Retina (tissue), 1 donor: Measurements from ENCODE around the gene ICOS.
"Not testable (repeated sequence)": the region's sequence is repeated elsewhere in the genome, so short reads cannot be mapped to it uniquely, and the experiment has no call there.

Source experiments
- DNase-seq: peaks from one replicate; pipeline ENCODE4 v3.0.0-alpha.2; 2016

ICOS gene

DNA sequence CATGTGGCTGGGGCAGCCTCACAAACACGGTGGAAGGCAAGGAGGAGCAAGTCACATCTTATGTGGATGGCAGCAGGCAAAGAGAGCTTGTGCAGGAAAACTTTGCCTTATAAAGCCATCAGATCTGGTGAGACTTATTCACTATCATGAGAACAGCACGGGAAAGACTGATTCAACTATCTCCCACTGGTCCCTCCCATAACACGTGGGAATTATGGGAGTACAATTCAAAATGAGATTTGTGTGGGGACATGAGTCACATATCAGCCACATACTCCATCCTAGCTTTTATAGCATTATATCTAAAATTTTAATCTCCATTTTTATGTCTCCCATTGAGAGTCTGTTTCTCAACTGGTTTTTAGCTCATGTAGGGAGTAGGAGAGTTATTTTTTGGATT, 45.7 kb downstream of the ICOS start:
- DNase-seq, result no peak

DNA sequence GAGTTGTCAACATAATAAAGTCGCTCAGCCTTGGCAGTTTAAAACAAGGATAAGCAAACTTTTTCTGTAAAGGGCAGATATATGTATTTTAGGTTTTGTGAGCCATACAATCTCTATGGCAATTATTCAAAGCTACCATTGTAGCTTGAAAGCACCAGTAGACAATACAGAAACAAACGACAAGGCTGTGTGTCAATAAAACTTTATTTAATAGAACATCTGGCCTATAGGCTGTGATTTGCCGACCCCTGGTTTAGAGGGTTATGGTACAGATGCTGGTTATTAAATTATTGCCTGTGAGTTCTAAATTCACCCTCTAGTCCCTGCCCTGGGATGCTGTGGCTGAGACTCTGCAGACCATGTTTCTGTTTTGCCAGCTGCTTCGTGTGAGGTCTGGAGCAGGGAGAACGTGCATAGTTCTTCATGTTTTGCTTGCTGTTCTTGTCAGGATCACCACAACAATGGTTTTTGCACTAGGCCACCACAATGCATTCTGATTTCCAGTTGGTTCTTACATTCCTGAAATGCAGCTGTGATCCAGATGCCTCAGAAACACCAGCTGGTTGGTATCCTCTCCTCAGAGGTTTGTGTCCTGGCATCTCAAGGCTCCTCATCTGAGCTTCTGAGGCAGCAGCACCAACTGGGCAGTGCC, 46.6 kb downstream of the ICOS start:
- DNase-seq, result no peak

DNA sequence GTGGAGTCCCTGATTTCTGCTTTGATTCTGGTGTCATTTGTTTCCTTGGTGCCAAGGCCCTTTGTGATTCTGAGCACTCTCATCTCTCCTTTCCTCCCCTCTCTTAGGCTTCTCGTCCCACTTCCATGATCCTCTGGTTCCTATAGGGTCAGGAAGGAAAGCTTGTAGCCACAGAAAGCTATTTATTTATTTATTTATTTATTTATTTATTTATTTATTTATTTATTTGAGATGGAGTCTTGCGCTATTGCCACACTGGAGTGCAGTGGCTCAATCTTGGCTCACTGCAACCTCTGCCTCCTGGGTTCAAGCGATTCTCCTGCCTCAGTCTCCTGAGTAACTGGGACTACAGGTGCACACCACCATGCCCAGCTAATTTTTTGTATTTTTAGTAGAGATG, 49.4 kb downstream of the ICOS start:
- DNase-seq, result not testable (repeated sequence)

DNA sequence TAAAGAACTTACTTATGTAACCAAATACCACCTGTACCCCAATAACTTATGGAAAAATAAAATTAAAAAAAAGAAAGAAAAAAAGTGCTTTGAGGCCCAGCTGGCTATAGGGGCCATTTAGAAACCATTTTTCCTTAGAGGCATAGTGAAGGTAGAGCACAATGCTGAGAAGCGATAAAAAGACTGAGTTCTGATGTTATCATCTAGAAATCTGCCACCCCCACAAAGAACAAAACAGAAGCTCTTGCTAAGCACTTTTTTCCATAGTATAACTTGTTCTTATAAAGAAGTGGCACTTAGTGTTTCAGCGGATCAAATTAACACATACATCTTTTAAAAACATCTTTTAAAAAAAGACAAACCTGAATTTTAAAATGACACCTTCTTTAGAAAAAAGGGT, 51.4 kb downstream of the ICOS start:
- DNase-seq, result no peak

DNA sequence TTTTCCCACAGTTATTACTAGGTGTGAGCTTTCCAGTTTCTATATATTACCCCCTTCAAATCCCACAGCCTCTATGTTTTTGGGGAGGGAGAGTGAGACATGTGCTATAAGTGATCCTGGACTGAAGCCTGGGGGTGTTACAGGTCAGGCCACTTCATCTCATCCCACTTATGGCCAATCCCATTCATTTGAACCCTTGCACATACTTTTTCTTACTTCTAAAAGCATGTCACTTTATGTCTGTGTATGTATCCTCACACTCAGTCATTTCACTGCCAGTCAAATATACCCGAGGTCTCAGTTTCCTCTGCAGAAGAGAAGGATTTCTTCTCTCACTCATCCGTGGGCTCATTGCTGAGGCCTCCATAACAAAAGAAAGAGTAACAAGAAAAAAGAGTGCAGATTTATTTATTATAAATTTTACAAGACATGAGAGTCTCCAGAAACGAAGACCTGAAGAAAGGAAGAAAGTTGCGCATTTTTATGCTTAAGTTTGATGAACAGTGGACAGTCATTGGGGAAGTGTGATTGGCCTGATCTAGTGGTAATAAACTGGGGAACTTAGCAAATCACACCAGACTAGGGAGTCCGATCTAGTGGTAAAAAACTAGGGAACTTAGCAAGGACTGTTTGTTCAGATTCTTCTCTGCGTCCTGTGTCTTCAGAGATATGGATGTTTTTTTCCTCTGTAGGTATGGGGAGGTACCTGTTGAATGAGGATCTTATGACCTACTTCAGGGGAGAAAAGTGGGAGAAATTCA, 52.1 kb downstream of the ICOS start:
- no peak for DNase-seq

DNA sequence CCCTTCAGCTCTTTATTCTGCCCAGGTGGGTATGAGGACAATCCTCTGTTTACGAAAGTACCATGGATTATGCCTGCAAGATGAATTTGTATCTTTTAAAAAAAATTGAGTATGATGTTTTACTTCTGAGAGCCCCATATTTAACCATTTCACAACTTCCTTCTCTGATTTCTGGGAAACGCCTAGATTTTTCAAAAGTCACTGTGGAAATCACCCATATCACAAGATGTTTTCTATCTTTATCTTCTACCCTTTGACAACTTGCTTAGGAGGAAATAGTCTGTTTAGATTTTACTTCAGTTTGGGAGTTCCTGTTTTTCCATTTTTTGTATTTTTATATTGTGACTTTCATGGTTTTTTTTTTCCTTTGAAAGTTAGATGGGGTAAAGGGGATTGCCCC, 53.0 kb downstream of the ICOS start:
- DNase-seq, result no peak

DNA sequence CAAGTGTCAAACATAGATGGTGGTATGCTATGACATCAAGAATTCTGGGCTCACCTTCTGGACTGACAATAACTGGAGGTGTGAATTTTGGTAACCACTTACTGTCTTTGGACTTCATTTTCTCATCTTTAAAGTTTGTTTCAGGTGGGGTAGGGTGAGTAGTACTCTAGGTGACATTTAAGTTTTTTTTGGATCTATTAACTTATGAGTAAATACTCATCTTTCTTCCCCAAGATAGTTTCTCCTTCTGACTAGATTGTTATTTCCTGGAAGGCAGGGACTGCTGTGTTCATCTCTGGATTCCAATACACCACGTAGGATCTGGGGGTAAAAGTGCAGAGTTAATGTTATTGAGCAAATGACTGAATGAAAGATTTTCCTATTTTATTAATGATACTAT, 55.9 kb downstream of the ICOS start:
- no peak for DNase-seq

DNA sequence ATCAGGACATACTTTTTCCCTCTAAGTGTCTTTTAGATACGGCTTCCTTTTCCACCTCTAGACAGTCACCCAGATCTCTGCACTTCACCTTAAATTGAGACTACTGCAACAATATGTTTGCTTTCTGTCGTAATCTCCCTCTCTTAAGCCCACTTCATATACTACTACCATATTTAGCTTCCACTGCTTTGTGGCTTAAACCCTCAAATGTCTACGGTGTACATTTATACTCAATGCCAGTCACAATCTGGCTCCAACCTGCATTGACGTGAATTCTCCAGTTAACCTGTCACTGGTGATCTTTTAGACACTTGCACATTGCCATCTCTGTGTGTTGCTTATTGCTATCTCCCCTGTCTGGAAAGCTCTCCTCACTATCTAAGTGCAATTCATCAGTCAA, 56.4 kb downstream of the ICOS start:
- DNase-seq, result no peak

DNA sequence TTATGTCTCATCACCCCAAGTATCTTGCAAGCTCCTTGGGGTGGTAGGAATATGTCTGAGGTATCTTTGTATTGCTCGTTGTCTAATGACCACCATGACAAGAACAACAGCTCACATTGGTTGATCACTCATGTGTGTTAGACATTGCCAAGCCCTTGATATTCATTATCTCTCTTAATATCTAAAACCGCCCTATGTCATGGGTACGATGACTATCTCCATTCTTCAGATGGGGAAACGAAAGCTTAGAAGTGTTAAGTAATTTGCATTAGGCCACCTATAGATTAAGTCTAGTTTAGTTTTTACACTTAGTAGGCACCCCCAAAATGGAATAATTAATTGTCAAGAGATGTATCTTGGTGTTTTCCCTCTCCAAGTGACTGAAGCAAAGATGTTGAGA, 57.0 kb downstream of the ICOS start:
- no peak for DNase-seq

DNA sequence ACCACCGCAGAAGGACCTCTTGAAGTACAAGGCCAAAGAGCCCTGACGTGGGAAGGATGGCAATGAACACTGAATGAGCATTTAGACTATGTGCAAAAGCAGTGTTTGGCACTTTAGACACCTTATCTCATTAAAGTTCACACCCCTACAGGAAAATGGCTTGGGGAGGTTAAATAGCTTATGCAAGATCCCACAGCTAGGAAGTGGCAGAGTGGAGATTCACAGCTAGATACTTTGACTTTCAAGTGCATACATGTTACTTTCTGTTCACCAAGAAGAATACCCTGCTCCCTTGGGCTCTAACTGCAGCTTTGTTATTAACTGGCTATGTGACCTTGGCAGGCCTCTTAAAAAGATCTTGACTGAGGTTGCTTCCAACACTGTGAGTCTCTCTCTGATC, 58.2 kb downstream of the ICOS start:
- no peak for DNase-seq

DNA sequence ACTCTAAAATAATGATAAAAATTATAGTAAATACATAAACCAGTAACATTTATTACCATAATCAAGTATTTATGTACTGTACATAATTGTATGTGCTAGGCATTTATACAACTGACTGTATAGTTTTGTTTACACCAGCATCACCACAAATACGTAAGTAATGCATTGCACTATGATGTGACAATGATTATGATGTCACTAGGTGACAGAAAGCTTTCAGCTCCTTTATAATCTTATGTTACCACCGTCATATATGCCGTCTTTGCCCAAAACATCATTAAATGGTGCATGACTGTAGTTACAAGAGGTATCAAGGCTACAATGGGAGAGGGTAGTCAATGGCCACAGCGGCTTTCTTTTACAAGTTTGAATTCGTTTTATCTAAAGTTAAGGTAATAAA, 60.1 kb downstream of the ICOS start:
- no peak for DNase-seq

DNA sequence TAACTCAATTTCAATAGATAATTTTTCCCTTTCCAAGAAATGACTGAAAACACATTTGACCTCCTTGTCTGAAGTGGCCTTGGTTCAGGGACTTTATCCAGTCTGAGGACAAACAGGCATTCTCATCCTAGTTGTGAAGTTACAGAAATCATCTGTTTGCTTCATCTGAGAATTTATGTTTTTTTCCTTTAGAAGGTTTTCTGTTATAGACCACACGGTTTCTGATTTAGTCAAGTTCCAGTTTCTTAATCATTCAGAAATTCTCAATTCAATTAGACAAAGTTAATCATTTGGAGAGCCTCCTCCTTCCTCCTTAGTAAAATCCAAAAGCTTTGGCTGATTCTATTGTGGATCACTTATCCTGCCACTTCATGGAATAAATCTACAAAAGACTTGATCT, 60.9 kb downstream of the ICOS start:
- no peak for DNase-seq

DNA sequence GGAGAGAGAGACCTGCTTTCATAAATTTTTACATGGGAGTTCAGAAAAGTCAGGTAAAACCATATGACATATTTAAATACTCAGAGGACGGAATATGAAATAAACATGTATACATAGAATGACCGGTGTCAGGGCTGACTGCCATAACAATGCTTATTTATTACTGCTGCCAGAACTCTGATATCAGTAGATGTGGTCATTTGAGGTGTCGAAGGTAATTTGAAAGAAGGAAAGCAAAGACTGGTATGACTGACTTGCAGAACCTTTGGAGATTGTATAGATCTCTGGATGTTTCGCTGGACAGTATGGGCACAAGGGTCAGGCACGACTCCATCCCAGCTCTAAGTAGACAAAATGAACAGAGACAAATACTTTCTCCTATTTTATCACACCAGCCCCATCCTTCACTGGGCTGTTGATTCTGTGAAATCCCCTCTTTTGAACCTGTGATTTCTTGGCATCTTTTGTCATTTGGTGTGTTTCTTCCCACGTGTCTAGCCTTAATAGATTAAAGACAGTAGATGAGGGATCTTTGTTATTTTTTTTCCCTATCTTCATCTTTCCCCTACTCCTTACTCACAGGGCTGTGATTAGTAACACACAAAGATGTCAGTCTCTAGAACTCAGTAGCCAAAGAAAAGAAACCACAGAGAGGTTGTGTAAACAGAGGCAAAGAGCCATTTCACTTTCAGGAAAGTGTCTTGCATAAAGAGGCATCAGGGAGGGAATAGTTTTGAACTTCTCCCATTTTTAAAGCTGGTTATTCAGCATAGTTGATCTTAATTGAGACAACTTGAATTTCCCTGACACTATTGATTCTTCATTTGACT, 61.6 kb downstream of the ICOS start:
- no peak for DNase-seq

DNA sequence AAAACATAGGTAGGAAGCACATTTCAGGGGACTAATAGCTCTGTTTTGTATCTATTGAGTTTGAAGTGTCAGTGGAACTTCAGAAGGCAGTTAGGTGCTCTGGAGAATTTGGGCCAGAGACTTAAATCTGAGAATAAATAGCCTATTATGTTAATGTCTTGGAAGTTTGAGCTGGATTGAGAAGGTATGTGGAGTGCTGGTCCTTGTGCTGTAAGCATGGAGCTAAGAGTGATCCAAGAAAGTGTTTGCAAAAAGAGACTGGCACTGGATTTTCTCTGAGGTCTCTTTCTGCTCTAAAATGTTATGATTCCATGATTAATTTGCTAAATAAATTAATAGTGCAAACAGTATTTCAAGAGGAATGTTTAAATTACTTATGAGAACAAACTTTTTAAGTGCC, 63.3 kb downstream of the ICOS start:
- DNase-seq, result no peak

DNA sequence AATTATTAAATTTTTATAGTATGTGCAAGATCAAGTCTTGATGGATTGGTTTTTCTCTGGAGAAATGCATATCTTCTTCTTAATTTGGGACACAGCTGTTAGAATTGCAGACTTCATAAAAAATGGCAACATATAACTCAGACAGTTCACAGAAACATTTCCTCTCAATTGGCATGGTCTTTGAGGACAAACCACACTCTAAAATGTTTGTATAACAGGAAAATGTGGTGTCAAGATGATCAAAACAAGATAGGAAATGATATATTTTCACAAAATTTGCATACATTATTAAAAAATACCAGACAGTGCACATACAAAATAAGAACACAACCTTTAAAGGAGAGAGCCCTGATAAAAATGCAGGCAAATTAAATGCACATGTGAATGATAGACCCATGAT, 63.9 kb downstream of the ICOS start:
- no peak for DNase-seq

DNA sequence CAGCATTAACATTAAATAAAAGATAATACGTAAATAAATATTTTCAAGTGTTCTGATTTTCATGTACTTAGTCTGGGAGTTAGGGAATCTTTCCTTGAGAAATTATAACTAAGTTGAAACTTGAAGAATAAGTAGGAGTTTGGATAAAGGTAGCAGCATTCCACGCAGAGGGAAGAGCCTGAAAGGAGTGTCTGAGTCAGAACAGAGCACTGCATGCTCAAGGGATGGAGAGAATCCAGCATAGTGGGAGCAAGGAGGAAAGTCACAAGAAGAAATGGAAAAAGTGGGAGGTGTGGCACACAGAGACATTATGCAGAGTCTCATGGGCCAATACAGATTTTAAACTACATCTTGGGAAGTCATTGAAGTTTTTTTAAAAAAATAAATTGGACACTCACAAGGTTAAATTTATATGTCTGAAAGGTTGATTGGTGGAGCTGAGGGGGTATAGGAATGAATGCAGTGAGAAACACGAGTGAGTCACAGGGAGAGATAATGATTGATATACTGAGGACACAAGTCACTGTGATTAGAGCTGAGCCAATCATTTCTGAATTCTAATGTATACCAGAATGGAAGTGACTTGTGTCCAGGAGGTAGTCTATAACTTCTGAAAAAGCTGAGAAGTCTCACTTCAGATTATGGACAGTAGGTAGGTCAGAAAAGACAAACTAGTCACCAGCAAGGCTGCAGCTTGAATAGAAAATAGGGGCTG, 66.9 kb downstream of the ICOS start:
- no peak for DNase-seq

DNA sequence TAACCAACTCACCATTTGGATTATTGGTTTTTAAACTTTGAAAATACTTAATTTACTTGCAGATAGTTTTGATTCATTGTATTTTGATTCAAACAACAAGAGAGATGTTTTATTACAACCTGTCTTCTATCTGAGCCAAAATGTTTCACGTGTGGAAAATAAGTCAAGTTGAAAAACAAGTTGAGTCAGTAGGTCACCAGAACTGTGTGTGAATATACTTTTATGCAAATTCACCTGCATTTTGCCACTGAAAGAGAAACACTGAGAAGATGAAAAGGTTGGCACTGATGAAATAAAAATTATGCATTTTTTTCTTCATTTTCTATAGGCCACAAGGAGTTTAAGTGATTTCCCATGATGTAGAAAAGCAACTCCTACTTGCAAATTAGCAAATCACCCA, 68.3 kb downstream of the ICOS start:
- DNase-seq, result no peak

DNA sequence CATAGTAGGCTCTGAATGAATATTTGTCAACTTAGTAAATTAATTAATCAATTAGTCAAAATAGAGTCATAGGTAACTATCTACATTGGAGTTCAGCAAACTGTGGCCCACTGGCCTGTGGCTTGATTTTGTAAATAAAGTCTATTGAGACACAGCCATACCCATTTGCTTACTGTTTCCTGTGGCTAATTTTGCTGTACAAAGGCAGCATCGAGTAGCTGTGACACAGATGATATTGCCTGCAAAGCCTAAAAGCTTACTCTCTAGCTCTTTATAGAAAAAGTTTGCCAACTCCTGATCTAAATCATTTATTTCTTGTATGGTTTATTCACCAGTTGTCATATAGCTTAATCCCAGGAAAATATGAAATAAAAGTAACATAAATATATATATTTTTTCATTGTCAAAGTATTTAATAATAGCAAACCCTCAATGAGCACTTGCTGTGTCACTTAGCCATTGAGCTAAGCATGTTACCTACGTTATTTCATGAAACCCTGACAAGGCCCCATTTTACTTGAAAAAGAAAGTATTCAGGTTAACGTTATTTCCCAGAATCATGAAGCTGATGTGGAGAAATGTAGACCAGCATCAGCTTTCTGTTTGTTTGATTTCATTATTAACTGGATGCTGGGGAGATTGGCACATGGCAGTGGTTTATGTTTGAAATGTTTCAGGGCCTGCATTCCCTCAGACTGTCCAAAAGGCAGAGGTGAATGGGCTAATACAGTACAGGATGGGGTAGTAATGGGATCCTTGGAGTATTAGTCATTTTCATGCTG, 69.6 kb downstream of the ICOS start:
- no peak for DNase-seq

DNA sequence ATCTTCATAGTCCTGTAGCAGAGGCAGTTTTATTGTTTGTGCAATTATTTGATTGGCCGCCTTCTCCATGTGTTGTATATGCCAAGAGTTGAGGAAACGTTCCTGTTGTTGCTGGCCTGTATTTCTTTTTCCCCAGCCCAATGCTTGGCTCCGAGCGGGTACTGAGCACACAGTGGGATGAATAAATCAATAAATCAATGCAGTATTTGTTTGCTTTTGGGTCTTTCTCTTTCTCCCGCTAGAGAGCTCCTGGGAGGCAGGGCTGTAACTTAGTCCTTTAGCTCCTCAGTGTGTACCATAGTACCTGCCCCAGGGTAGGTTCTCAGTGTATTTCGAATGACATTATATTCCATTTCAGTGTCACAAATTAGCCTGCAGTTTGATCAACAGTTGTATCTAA, 71.8 kb downstream of the ICOS start:
- DNase-seq, result no peak

DNA sequence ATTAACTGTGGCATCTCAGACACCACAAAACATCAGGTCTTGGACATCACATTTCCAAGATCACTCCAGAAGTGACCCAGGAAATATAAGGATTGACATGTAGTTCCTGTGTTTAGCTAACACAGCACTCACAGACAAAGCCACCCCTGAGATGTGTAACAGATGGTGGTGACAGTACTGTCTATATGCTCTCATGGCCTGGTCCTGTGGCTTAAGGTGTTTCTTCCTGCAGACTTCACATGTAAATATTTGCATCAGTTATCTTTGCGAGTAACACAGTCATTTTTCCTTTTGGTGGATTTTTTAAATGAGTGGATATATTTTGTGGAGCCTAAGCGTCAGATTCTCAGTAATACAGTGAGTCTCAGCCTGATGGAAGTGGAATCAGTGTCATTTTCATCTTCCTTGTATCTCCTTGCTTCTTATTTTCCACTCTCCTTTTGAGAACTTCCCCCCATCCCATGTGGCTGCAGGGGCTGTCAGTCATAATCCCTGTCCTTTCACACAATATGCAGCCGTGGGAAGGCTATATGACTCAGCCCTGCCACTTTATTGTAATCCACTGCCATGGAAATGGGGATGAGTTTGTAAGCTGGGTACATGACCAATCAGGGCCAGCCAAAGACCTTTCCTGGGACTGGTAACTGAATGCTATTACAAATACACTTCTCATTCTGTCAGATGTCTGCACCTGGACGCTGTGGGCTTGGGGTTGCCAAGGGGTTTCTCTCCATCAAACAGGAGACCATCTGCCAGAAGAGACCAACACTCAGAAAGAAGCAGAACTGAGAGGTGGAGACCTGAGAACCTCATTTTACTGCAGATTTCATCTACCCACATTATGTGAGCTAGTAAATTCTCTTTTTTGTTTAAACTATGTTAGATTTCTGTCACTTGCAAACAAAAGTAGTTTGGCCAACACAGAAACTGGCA, 74.3 kb downstream of the ICOS start:
- no peak for DNase-seq
